Lower leg skin (tissue), 4 donors: Measurements from ENCODE around the gene UTP18. TPM values are rescaled to one million over a fixed set of nuclear protein-coding genes. Genes with fewer than 3 reads are reported as not detected.

Experiments
- DNase-seq, 2 donors: peaks; one replicate each; pipeline ENCODE4 v3.0.0-alpha.2; 2019; ENCODE audit warnings: low spot score in 2 of 2
- H3K4me3 ChIP-seq: fragments of 200-600 bp; sonication (generic); 2 replicates; pipeline ENCODE4 v1.5.1; 2017; ENCODE audit warnings: mild to moderate bottlenecking, low read depth; ENCODE audit not compliant: poor library complexity, severe bottlenecking
- POLR2A ChIP-seq, 2 donors: fragments of 450-650 bp; IDR thresholded peaks; one replicate each; pipeline ENCODE4 v1.6.1; 2016 to 2017; ENCODE audit warnings: antibody characterized with exemption in 2 of 2, mild to moderate bottlenecking in 1 of 2, moderate library complexity in 1 of 2
- WGBS, 2 donors: methylation state at CpG; one replicate each; pipeline ENCODE4 v1.1.5; 2018; 5-methylcytosine and 5-hydroxymethylcytosine counted together
- intact Hi-C: fragments of 100-400 bp; cut with DNase I; formaldehyde crosslinking; loops from one replicate; pipeline ENCODE4 v1.15.0; 2023; ENCODE audit warnings: low total_unique reads
- total RNA-seq, 4 donors: library from RNA; depleted of rRNA; stranded (reverse); fragments of >200 nt; gene quantifications; one replicate each; pipeline ENCODE4 v1.1.0, GENCODE V29; 2016
- TF ChIP-seq, protein P1 (sequence below), 3 donors: fragments of 450-650 bp; IDR thresholded peaks; one replicate each; pipeline ENCODE4 v1.5.1; 2016; ENCODE audit warnings: antibody characterized with exemption in 3 of 3, mild to moderate bottlenecking in 3 of 3, moderate library complexity in 2 of 3

Gene UTP18
- total RNA-seq, 4 donors from 2014 or later = 30.4 to 55.2 (median 41.6) TPM

DNA sequence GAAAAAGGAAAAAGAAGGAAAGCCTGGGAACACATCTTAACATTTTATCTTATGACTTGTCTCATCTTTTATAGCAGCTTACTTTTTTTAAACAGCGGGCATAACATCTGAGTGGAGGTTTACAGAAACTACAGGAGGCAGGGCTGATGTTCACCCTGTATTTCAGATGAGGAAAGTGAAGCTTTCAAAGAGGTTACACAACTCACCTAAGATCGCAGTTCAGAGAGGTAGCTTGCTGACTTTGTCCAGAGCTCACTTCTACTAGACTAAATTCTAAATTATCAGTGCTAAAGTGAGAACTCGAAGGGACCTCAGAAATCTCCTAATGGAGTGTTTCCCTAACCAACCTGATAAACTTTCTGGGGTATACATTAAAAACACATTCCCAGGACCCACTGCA is 4.2 kb upstream of the UTP18 start:
- TF ChIP-seq, protein P1, sequence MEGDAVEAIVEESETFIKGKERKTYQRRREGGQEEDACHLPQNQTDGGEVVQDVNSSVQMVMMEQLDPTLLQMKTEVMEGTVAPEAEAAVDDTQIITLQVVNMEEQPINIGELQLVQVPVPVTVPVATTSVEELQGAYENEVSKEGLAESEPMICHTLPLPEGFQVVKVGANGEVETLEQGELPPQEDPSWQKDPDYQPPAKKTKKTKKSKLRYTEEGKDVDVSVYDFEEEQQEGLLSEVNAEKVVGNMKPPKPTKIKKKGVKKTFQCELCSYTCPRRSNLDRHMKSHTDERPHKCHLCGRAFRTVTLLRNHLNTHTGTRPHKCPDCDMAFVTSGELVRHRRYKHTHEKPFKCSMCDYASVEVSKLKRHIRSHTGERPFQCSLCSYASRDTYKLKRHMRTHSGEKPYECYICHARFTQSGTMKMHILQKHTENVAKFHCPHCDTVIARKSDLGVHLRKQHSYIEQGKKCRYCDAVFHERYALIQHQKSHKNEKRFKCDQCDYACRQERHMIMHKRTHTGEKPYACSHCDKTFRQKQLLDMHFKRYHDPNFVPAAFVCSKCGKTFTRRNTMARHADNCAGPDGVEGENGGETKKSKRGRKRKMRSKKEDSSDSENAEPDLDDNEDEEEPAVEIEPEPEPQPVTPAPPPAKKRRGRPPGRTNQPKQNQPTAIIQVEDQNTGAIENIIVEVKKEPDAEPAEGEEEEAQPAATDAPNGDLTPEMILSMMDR (IDR thresholded peaks at IDR 0.05) = no peak
- no peak for TF ChIP-seq POLR2A (IDR thresholded peaks at IDR 0.05)
- no peak overlapping the region for H3K4me3 ChIP-seq
- WGBS, 2 donors = 87 to 88% methylated on average over 3 of the region's 3 CpGs
- no peak for DNase-seq
- intact Hi-C loops = no loop called here

DNA sequence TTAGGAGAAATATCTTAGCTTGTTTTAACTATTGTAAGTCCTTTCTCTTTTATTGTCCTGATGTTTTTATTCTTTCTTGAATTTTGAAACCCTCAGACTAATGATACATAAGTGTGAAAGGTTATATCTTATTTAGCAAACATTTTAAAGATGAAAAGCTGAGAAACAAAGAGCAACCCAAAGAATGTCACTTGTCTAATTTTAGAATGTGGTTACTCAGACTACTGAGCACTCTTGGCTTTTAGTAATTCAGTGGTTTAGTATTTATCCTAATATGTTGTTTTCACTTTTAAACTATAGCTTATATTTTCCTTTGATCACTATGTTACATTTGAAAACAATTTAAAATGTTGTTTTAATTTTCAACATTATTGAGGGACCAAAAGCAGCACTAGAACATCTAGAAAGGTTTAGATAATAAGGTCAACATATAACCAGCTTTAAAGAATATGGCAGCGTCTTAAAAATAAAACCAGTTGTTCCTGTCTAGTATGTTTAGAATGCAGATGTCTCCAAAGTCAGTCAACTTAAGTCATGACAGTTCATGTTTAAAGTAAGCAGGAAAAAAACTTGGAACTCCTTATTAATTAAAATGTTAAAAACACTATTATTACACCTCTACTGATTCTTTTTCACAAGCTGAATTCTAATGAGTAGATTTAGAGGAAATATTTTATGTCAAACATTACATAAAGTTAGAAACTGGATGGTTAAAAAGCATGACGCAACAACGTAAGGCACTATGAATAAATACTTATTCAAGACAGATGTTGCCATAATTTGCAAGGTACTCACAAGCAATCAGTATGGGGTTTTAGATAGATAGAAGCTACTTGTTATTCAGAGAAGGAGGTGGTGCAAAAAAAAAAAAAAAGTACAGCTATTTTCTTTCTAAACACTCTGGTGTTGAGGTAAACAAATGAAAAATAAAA is 2.9 kb upstream of the UTP18 start:
- intact Hi-C loops = no loop called here
- TF ChIP-seq POLR2A (IDR thresholded peaks at IDR 0.05) = no peak
- TF ChIP-seq, protein P1 (IDR thresholded peaks at IDR 0.05) = no peak
- DNase-seq = no peak
- WGBS, 2 donors = 23 to 31% methylated on average over 3 of the region's 3 CpGs
- no peak overlapping the region for H3K4me3 ChIP-seq

GRCh38 chr17:51258756-51259563 is 1.4 kb upstream of the UTP18 start:
- intact Hi-C loops = no loop called here
- TF ChIP-seq, protein P1 (IDR thresholded peaks at IDR 0.05) = no peak
- no peak for TF ChIP-seq POLR2A (IDR thresholded peaks at IDR 0.05)
- peak in 1 of 2 donors; percentile 30 for DNase-seq
- 1% methylated on average over 18 of the region's 18 CpGs for WGBS, 2 donors
- H3K4me3 ChIP-seq = peak overlapping the region; percentile 84

DNA sequence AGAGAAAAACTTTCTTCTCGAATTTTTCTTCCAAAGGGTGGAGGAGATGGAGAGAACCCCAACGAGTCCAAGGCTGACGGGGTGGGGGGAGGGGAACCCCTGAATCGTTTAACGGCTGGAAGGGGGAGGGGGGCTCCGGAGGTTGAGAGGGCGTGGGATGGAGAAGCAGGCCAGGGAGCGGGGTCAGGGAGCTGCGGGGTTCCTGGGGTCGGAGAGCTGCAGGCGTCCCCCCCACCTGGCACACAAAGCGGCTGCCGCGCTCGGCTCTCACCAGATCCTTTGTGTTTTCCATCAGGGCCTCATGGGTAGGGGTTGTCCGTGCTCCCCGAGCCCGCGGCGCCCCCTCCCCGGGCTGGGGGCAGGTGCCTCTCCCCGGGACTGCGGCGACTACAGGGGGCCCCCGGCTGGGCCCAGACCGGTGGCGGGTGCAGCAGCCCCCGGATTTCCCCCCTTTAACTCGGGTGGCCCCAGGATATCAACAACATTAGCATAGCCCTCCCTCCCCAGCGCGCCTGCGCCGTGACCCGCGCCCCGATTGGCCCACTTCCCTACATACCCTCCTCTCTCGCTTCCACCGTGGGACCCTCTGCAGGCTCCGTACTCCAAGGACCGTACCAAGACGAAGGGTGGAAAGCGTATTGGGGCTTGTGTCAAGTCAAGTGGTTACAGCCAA is 646 bp upstream of the UTP18 start, which contains the start of gene MBTD1:
TSS of gene MBTD1 (minus strand) at position 486 of the 673 bp plus-strand sequence. CDS start 34,888 bp downstream, outside the sequence.
- TF ChIP-seq POLR2A (IDR thresholded peaks at IDR 0.05) = no peak
- TF ChIP-seq, protein P1 (IDR thresholded peaks at IDR 0.05) = no peak
- peak within 1 kb of the TSS; percentile 87 for H3K4me3 ChIP-seq
- DNase-seq = peak; percentile 96 to 99
- WGBS, 2 donors = 0 to 2% methylated on average over 36 to 41 of the region's 42 CpGs
- intact Hi-C loops = no loop called here
